ENCODE results near the gene TNFSF12.
"Not testable (repeated sequence)": the region's sequence is repeated elsewhere in the genome, so short reads cannot be mapped to it uniquely, and the experiment has no call there.

TNFSF12 gene

DNA sequence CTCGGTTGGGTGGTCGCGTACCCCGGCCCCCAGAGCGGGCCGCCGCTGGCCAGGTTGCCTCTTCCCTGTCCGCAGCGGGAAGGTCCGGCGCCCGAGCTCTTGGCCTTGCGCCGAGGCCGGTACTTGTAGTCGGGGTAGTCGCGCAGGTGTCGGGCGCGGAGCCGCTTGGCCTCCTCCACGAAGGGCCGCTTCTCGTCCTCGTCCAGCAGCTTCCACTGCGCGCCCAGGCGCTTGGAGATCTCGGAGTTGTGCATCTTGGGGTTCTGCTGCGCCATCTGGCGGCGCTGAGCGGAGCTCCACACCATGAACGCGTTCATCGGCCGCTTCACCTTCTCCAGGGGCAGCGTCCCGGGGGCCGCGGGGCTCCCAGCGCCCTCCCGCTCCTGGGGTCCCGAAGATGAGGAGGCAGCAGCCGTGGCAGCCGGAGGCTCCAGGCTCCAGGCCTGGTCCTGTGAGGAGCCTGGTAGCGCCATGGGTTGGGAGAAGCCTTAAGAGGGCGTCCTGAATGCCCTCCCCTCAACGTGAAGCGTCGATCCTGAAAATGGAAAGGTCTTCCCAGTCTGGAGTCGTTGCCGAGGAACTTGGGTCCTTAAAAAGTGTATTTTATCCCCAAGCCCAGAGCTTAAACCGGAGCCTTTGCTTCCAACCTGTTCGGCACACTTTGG lies 40.5 kb downstream of the TNFSF12 start:
- peak; percentile 67 for DNase-seq

- peak; percentile 17 for DNase-seq
Measured at GRCh38 chr17:7589891-7590691, 41.2 kb downstream of the TNFSF12 start, which contains the start of gene SOX15. TSS of gene SOX15 (minus strand) at chr17:7590094. CDS start at chr17:7589676, 418 bp downstream.

DNA sequence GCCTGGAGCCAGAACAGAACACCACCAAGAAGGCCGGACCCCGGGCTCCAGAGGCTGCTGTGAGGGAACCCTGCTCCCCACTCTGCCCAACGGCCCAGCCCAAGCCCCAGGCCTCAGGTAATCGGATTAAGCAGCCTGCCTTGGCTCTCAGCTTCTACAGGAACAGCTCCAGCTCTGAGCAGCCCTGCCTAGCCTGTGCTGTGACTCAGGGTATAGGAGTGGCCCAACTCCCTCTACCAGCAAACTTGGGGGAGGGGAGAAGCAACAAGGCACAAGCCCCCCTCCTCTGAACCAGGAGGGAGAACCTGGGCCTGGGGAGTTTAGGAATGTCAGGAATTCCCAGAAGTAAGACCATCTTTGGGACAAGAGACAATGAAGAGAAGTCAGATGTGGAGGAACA lies 41.9 kb downstream of the TNFSF12 start:
- DNase-seq, result no peak

GRCh38 chr17:7591596-7591995 lies 42.7 kb downstream of the TNFSF12 start:
- DNase-seq, result no peak

DNA sequence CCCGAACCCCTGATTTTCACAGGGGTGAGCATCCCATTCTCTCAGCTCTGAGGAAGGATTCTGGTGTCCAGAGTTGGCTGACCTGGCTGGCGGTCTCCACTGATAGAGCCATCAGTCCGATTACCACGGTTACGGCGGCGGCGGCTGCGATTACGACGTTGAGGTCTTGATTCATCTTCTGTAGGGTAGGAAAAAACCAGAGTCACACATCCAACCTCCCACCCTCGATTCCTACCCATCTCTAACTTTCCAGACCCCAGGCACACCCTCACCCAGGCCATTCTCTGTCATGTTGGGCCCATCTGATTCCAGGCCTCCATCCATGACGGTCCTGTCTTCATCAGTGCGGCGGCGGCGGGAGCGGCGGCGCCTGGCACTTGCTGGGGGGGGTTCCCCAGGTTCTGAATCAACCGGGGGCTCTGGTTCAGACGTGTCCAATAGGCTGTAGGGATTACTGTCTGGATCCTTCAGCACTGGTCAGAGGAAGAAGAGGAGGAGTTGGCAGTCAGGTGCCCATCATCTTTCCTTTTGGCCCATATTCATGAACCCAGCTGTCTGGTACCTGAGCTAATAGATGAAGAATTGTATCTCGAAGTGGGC lies 43.7 kb downstream of the TNFSF12 start:
- no peak for DNase-seq

DNA sequence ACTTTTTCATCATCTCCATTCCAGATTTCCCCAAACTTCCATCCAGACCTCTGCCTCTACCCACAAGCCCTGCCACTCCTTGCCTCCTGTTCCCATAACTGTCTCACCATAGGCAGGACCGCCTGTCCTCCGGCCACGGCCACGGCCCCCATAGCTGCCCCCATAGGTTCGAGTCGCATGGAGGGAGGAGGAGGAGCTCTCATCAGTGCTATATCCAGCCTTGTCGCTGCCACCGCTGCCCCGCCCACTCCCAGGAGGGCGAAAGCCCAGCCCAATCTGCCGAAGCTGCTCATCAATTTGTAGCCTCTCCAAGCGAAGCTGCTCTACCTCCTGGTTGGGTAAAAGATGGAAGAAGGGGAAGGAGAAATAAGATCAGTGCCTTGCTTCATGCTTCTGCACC lies 44.4 kb downstream of the TNFSF12 start:
- no peak for DNase-seq

DNA sequence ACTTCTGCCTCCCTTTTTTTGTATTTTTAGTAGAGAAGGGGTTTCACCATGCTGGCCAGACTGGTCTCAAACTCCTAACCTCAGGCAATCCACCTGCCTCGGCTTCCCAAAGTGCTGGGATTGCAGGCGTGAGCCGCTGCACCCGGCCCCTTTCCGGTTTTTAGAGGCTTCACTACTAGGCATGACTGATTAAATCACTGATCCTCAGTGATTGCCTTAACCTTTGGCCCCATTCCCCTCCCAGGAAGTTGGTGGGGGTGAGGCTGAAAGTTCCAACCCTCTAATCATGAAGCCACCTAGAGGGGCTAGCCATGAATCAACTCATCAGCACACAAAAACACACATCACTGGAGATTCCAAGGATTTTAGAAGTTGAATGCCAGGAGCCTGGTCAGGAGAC lies 48.7 kb downstream of the TNFSF12 start:
- not testable (repeated sequence) for DNase-seq

DNA sequence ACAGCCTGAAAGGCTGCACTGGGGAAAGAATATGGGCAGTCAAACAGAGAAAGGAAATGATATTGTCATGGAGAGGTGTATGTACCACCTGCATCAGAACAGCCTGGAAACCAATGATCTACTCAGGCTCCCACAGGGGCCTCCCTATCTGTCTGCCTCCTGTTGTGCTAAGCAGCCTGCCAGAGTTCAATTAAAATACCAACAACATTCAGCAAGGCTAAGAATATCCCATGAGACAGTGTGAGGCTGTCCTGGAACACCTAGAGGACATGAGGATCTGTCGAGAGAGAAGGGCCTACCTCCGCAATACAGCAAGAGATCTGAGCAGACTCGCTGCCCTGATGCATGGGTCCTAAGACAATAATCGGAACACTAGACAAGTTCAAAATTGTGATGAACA lies 57.4 kb downstream of the TNFSF12 start:
- no peak for DNase-seq

All from NCI-H2171 (cell line).